ENCODE results near the gene ZXDA. TPM values are rescaled to one million over a fixed set of nuclear protein-coding genes. Genes with fewer than 3 reads are reported as not detected.

ZXDA gene
- total and polyA plus RNA-seq, 9 of the 15 experiments (the other 6 are each of a cell fraction or from before 2014, with no cell fraction given) = 0.01 to 0.51 (median 0.28) TPM; not detected in 1

DNA sequence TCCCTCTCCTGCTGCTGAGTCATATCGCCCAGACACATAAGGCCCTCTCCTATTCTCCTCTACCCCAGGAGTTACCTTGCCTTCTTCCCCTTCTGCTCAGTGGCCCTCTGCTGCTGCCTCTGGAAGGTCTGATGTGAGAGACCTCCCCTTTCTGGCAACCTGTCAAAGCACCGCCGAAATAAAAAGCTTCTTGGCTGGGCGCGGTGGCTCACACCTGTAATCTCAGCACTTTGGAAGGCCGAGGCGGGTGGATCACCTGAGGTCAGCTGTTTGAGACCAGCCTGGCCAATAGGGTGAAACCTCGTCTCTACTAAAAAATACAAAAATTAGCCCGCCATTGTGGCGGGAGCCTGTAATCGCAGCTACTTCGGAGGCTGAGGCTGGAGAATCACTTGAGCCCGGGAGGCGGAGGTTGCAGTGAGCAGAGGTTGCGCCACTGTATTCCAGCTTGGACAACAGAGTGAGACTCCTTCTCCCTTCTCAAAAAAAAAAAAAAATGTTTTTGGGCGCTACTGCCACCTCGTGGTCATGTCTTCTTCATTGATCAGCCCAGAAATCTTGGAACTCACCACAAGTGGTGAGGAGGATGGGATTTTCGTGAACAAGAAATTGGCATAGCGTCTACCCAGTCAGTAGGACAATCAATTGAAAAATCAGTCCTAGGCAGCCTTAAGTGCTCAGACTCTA lies 8.6 kb upstream of the ZXDA start:
- H3K27ac ChIP-seq (ENCODE audit: extremely low read depth, low read depth, low read length) = no peak overlapping the region
- no peak overlapping the region for H3K4me2 ChIP-seq (ENCODE audit: insufficient read depth, low read length)
- in situ Hi-C loops (cut with MboI) (no loop called here), intact Hi-C loops (cut with micrococcal nuclease) (loop anchor here (5.0 kb wide), 1 partner anchor 337 kb away; no protein-coding TSS in a partner anchor)
- BruUV-seq (replicated peaks) = no TSS peak
- no peaks in the 10 kb centered on the region for H3K79me2 ChIP-seq (ENCODE audit: control insufficient read depth, insufficient read depth, low read length)
- WGBS (ENCODE audit: insufficient coverage, low coverage, missing lambda C conversion rate) = 0% methylated on average over 14 of the region's 19 CpGs
- CTCF ChIA-PET (ENCODE audit: low intra/inter-chr PET ratio) = no interaction called here
- H3K9me1 ChIP-seq (ENCODE audit: control insufficient read depth, insufficient read depth, low read length) = no peaks in the 10 kb centered on the region
- no peak overlapping the region for H3K4me3 ChIP-seq
- H2AFZ ChIP-seq (ENCODE audit: low read depth, low read length) = no peak overlapping the region
- H4K20me1 ChIP-seq (replicated peaks; ENCODE audit: control insufficient read depth, insufficient read depth, low read length) = no peaks in the 10 kb centered on the region
- FAIRE-seq = no peak
- no peaks in the 10 kb centered on the region for H3K36me3 ChIP-seq (ENCODE audit: control insufficient read depth, insufficient read depth, low read length)
- H3K9ac ChIP-seq (ENCODE audit: insufficient read depth in 1 of 2, low read depth in 2 of 2, low read length in 2 of 2) = no peak overlapping the region
- POLR2A ChIA-PET = no interaction called here
- no peaks in the 10 kb centered on the region for H3K9me3 ChIP-seq (replicated peaks; ENCODE audit: control insufficient read depth, insufficient read depth, low read depth, low read length)
- DNase-seq (ENCODE audit: extremely low read depth in 1 of 4, low spot score in 3 of 4) = peak in 1 of 4 experiments; percentile 22
- H3K4me1 ChIP-seq (replicated peaks in 1 of 2; ENCODE audit: control insufficient read depth in 2 of 2, insufficient read depth in 2 of 2, low read length in 2 of 2) = no peaks in the 10 kb centered on the region
- no peaks in the 10 kb centered on the region for H3K27me3 ChIP-seq (ENCODE audit: control insufficient read depth in 2 of 2, insufficient read depth in 2 of 2, low read length in 2 of 2)
- ATAC-seq = peak; percentile 69
- no peak for TF ChIP-seq ZNF586 (CRISPR knock-in tag; conservative IDR thresholded peaks at IDR 0.05)
- no peak for TF ChIP-seq BACH1 (tag; IDR thresholded peaks at IDR 0.05)
- no peak for TF ChIP-seq SAFB (IDR thresholded peaks at IDR 0.05; ENCODE audit: borderline replicate concordance, low read depth, low read length)
- no peak for TF ChIP-seq HDAC8 (tag; IDR thresholded peaks at IDR 0.05)
- TF ChIP-seq MAZ (CRISPR knock-in tag; conservative IDR thresholded peaks at IDR 0.05 in 1 of 2, IDR thresholded peaks at IDR 0.05 in 1 of 2) = no peak
- peak; percentile 87 for TF ChIP-seq ZNF384 (IDR thresholded peaks at IDR 0.05; ENCODE audit: low read depth, low read length)
- TF ChIP-seq MTA3 (IDR thresholded peaks at IDR 0.05; ENCODE audit: borderline replicate concordance) = no peak
- TF ChIP-seq RB1 (IDR thresholded peaks at IDR 0.05; ENCODE audit: low read depth) = no peak
- TF ChIP-seq, protein P1, sequence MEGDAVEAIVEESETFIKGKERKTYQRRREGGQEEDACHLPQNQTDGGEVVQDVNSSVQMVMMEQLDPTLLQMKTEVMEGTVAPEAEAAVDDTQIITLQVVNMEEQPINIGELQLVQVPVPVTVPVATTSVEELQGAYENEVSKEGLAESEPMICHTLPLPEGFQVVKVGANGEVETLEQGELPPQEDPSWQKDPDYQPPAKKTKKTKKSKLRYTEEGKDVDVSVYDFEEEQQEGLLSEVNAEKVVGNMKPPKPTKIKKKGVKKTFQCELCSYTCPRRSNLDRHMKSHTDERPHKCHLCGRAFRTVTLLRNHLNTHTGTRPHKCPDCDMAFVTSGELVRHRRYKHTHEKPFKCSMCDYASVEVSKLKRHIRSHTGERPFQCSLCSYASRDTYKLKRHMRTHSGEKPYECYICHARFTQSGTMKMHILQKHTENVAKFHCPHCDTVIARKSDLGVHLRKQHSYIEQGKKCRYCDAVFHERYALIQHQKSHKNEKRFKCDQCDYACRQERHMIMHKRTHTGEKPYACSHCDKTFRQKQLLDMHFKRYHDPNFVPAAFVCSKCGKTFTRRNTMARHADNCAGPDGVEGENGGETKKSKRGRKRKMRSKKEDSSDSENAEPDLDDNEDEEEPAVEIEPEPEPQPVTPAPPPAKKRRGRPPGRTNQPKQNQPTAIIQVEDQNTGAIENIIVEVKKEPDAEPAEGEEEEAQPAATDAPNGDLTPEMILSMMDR (IDR thresholded peaks at IDR 0.05 in 2 of 3, conservative IDR thresholded peaks at IDR 0.05 in 1 of 3; ENCODE audit: insufficient read depth in 2 of 3, low read depth in 1 of 3, low read length in 3 of 3) = peak in 2 of 3 experiments; percentile 25 to 40; a peak in 2 of 6 replicates
- no peak for TF ChIP-seq GATAD2B (IDR thresholded peaks at IDR 0.05; ENCODE audit: borderline replicate concordance)
- no peak for TF ChIP-seq NFXL1 (CRISPR knock-in tag; IDR thresholded peaks at IDR 0.05)
- TF ChIP-seq POLR2AphosphoS5 (IDR thresholded peaks at IDR 0.05; ENCODE audit: control insufficient read depth, insufficient read depth, low read depth, low read length) = no peak
- no peak for TF ChIP-seq KDM2B (CRISPR knock-in tag; IDR thresholded peaks at IDR 0.05)
- no peak for TF ChIP-seq ELF1 (tag; IDR thresholded peaks at IDR 0.05)
- no peak for TF ChIP-seq ZNF253 (CRISPR knock-in tag; conservative IDR thresholded peaks at IDR 0.05)
- TF ChIP-seq, protein P2, sequence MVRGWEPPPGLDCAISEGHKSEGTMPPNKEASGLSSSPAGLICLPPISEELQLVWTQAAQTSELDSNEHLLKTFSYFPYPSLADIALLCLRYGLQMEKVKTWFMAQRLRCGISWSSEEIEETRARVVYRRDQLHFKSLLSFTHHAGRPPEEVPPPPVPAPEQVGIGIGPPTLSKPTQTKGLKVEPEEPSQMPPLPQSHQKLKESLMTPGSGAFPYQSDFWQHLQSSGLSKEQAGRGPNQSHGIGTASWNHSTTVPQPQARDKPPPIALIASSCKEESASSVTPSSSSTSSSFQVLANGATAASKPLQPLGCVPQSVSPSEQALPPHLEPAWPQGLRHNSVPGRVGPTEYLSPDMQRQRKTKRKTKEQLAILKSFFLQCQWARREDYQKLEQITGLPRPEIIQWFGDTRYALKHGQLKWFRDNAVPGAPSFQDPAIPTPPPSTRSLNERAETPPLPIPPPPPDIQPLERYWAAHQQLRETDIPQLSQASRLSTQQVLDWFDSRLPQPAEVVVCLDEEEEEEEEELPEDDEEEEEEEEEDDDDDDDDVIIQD (CRISPR knock-in tag; IDR thresholded peaks at IDR 0.05) = no peak
- TF ChIP-seq U2AF2 (optimal IDR thresholded peaks at IDR 0.05; ENCODE audit: low read depth, low read length) = no peak
- TF ChIP-seq SMC3 (conservative IDR thresholded peaks at IDR 0.05; ENCODE audit: insufficient read depth, low read depth, low read length) = 0 out of 2 replicates have a peak, but pooled peaks have one; percentile 10

Measured in K562 (cell line).